Left renal cortex interstitium (tissue), 4 donors: ENCODE results near the gene CIB4. TPM values are rescaled to one million over a fixed set of nuclear protein-coding genes. Genes with fewer than 3 reads are reported as not detected.

Experiments used
- DNase-seq, 4 donors: peaks; one replicate each; pipeline ENCODE4 v3.0.0-alpha.2; 2013; ENCODE audit warnings: low read depth in 4 of 4, low spot score in 2 of 4, missing footprints in 1 of 4
- polyA plus RNA-seq, 4 donors: library from polyadenylated mRNA; unstranded; fragments of 120-200 nt; gene quantifications; one replicate each; pipeline ENCODE4 v1.2.1, GENCODE V29; 2013; ENCODE audit not compliant: insufficient read length in 4 of 4

Gene CIB4
- polyA plus RNA-seq, 4 donors: 0.33 to 0.81 (median 0.41) TPM; not detected in 1

DNA sequence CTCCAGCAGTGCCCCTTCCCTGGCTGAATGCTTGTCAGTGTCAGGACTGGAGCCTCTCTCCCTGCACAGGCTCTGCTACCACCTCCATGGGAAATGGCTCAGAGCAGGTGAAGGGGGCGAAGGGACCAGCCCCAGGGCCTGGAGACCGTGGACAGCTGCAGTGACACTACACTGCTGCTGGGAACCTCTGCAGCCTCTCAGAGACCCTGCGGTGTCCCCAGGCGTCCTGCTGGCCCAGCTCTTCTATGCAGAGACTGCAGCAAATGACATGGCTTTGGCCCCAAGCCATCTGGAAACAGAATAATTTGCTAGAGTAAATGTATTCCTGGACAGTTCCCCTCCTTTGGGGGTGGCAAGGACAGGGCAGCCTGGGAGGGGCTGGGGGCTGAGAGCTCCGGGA is 53.2 kb downstream of the CIB4 start:
- DNase-seq: no peak

DNA sequence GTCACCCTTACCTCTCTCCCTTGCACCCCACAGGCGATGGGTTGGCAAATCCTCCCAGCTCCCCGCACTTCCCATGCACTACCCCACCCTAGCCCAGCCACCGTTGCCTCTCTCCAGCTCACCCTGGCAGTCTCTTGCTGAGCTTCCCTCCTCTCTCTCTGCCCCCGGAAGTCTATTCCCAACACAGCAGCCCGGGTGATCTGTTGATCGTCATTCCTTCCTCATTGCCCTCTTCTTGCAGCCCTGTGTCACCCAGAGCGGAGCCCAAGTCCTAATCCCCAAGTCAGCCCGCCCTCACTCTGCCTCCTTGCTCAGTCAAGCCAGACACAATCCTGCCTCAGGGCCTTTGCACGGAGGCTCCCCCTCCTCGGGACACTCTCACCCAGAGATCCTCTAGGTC is 55.2 kb downstream of the CIB4 start:
- no peak for DNase-seq

DNA sequence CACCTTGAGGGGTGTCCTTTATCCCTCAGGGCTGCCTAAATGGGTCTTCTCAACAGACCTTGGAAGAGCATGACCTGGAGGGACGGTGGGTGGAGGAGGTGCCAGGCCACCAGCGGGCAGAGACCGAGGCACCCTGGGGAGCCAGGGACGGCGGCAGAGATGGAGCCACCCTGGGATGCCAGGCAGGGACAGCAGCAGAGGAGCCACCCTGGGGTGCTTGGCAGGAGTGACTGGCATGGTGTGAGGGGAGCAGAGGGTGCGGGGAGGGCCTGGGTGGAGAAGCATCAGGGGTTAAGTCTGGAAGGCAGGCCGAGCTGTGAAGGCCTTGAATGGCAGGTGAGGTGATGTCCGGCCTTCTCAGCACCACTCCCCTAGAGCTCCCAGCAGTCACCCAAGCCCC is 56.1 kb downstream of the CIB4 start:
- no peak for DNase-seq

DNA sequence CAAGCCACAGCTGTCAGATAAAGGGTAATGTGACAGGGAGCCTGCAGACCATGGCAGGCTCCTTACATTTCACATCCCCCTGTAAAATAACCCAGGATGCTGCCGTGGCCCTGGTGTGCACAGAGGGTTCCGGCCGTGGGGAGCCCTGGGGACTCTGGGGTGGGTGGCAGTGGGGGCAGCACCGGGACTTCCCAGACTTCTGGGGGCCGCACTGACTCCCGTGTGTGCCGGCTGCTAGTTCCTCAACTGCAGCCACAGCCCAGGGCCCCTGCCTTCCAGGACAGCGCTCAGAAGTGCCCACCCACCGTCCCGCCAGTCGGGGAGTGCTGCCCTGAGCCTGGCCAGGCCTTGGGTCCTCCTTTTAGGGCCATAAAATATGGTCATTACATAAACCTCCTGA is 56.5 kb downstream of the CIB4 start:
- DNase-seq: no peak

DNA sequence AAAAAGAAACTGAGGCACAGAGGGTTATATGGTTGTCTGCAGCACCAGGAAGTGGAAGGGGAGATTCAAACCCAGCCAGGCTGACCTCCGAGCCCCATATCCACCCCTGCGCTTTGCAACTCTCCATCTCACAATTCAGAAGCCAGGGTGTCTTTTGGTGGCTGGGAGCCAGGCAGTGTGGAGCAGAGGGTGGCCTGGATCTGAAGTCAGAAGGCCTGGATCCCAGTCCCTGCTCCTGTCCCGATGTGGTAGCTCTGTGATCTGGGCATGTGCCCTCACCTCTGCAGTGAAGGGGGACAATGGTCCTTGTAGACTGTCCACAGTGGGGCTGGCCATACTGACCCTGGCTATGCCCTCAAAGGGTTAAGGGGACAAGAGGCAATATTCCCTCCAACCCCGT is 57.0 kb downstream of the CIB4 start:
- no peak for DNase-seq

DNA sequence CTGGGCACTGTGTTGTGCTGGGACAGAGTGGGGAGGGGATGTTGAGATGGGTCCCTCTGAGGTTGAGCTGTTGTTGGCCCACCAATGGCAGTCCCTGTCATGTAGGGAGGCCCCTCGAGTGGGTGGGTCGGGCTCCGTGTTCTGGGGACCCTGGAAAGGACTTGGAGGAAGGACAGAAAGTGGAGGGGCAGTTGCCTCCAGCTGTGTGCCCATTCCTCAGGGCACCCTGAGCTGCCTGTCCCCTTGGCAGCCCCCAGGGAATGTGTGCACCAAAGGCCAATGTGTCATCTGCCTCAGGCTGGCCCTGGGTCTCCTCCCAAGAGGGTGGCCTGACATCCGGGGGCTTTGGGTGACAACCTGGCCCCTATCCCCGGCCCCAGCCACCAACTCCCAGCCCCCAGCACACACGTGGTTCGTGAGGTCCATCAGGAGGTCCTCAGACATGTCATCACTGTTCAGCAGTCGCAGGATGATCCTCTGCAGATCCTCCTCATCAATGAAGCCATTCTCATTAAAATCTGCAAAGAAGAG is 57.7 kb downstream of the CIB4 start:
- DNase-seq: no peak

DNA sequence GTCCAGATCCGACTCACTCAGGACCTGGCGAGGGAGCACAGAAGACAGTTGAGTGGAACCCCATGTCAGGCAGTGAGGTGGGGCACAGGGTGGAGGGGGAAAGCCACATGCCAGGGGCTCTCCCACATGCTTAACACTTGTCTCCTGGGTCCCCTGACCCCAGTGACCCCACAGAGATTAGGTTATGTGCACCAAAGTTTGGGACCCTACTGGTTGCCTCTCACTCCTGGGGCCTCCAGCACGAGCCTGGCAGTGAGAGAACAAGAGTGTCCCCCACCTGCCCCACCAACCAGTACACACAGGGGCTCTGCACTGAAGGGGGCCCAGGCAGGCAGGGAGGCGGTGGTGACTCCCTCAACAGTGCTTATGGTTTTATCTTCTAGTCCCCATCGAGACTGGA is 58.3 kb downstream of the CIB4 start:
- no peak for DNase-seq

DNA sequence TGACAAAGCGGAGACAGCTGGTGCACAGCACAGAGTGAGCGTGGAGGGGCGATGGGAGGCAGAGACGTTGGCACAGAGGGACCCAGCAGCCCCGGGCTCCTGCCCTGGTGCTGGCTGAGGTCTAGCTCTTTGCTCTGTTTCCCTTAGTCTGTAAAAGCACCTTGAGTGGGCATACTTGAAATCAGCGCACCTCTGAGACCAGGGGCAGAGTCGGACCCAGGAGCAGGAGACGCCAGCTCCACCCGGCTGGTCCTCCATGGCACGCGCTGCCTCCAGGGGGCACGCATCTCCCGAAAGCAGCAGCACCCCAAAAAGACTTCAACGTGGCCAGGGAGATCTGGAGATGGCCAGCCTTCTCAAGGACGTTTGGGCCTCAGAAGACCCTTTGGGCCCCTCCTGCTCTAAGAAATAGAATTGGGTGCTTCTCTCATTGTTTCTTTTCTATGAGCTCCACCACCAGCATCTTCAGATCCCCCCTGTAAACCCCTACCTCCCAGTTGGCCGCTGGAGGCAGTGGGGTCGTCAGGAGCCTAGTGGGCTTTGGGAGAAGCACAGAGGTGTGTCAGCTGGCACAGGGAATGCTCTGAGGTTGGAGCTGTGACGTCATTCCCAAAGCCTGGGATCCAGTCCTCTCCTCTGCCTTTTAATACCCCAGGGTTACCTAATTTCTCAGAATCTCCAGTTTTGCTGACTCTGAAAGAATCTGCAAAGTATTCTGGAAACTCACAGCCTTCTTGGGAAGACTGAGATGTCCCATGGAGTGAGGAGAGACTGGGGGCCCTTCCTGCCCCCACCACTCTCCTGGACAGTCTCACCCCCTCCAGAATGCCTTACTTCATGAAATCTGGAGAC is 58.9 kb downstream of the CIB4 start:
- no peak for DNase-seq

DNA sequence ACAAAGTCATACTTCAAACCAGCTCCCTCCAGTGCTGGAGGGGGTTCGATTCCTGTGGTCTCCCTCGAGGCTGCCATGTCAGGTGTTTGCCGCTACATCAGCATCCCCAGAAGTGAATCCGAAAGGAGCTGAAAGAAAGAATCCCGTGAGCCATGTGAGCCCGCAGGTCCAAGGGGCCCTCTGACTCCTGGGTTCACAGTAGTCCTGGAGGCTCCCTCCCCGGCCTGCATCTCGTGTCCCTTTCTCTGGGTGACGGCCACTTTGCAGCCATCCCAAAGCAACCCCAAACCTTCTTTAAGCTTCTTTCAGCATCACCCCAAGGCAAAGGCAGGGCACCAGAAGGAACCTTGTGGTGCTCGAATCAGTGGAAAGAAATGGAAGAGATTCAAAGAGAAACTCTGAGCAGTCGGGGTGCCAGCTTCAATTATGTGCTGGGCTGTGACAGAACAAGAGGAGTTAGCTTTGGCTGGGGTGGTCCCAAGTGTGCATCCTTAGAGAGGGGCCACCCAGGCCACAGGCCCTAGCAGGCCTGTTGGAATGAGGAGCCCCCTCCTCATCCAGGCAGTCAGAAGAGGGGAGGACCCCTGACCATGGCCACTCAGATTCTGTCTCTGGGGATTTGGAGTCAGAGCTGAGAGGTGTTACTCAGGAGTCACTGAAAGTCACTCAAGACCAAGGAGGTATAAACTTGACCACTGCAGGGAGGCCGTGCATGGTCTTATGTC is 59.7 kb downstream of the CIB4 start:
- no peak for DNase-seq

DNA sequence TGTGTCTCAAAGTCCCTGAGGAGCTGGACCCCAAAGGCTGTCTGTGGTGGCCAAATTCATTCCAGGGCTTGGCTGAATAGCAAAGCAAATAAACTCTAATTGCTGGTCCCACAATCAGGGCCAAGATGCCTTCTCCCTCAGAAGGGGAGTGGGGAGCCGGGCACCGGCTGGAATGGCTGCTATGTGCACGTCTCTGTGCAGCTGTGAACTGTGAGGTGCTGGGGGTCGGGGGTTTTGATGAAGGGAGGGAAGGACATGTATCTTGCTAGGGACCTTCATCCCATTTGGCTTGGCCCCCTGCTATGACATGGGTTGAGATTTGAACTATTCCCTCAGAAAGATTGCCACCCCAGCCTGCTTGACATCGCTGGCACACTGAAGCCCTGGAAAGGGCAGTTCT is 60.4 kb downstream of the CIB4 start:
- DNase-seq: no peak

DNA sequence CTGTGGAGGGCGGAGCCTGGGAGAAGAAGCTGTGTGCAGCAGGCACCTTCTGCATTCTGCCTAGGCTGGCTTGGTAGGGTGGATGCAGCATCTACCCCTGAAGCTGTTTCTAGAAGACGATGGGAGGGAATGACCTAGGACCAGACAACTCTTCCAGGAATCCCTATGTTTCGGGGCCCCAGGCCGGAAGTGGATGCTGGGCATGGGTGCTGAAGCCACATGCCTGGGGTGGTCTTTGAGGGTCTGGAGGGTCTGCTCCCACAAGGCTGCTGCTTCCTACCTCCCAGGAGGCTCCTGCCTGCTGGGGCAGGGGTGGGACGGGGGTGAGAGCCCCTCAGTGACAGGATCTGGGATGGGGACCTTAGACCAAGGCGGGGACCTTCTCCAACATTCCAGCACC is 61.0 kb downstream of the CIB4 start:
- no peak for DNase-seq

DNA sequence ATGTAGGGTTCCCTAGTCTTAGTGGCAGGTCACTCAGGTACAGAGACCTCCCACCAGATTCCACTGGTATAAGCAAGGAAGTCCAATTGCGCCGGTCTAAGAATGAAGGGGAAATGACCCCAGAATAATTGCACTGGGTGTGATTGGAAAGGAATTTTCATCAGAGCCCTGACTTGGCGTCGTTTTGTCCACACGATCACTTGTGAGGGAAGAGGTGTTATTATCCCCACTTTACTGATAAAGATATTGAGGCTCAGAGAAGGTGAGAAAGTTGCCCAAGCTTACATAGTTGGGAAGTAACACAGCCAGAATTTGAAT is 61.5 kb downstream of the CIB4 start:
- DNase-seq: no peak

DNA sequence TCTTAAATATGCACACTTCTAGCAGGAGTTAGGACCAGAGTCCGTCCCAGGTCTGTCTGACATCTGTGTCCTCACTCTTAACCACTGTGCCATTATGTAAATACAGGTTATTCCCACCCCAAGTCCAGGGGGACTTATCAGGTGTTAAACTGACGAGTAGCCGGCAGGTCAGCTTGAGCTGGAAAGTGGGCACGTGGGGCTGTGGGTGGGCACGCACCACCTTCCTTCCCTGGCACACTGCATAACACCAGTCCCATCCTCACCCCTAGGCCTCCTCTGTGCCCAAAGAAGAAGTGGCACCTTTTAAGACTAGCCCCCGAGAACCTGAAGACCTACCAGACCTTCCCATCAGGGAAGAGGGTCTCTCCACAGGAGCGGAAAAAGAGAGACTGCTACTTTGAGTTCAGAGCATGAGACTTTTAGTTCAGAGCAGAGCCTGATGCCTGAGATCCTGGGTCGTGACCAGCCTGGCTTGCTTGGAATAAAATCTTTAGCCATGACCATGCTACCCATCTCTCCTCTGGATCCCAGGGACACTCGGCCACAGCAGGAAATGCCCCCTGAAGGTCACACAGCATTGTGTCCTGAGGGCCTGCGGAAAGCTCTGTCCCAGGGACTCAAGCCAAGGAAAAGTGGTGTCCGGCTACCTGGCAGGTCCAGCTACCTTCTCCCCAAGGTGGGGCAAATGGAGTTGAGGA is 62.0 kb downstream of the CIB4 start:
- DNase-seq: no peak

DNA sequence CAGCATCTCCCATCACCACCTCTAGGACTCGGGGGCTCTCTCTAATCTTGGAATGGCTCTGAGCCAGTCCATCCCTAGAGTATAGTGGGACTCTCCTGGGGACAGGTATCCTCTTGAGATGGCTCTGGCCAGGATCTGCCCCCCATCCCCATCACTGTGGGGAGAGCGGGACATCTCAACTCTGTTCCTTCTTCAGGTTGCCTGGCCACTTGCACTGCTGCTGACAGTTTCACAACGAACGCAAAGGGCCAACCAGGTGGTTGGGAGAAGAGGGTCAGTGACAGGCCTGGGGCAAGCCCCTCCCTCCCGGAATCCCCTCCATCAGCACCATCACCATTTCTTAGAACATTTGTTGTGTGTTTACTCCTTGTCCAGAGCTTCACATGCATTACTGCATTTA is 62.6 kb downstream of the CIB4 start:
- DNase-seq: no peak

DNA sequence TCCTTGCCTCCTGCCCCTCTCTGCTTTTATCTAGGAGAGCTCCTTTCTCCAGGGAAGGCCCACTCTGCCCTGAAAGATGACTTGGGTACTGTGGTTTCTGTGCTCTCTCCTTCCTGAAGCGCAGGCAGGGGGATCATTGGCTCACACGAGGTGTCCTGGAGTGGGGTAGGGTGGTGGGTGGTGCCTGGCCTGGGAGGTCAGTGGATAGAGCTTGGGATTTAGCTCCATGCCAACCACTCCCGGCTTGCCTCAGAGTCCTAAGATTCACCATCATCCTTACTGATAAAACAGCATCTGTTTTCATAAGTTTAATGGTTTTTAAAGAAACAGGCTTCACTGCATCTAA is 63.1 kb downstream of the CIB4 start:
- no peak for DNase-seq

DNA sequence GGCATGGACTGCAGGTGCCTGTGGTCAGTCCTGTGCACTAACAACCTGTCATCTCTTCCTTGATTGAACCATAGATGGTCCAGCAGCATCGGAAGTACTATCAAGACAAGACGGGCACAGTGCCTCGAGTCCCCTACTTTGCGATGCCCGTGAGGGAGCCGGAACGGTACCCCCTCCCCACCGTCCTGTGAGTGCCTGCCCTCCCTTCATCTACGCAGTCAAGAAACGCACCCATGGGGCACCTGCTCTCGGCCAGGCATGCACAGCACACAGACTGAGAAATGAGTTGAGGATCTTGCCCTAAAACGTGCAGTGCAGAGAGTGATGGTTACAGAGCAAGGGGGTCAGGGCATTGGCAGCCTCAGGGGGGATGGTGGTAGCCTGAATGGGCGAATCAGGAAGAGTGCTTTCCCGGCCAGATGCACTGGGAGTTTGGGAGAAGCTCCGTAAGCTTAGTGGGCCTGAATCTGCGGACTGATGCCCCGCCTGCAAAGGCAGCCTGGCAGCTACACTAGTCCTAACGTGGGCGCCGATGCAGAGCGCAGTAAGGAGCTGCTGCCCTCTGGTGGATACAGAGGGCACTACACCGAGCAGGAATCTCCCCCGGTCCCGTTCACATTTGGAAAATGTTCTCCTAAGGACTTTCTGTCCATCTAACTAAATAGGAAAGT is 63.6 kb downstream of the CIB4 start:
- no peak for DNase-seq

DNA sequence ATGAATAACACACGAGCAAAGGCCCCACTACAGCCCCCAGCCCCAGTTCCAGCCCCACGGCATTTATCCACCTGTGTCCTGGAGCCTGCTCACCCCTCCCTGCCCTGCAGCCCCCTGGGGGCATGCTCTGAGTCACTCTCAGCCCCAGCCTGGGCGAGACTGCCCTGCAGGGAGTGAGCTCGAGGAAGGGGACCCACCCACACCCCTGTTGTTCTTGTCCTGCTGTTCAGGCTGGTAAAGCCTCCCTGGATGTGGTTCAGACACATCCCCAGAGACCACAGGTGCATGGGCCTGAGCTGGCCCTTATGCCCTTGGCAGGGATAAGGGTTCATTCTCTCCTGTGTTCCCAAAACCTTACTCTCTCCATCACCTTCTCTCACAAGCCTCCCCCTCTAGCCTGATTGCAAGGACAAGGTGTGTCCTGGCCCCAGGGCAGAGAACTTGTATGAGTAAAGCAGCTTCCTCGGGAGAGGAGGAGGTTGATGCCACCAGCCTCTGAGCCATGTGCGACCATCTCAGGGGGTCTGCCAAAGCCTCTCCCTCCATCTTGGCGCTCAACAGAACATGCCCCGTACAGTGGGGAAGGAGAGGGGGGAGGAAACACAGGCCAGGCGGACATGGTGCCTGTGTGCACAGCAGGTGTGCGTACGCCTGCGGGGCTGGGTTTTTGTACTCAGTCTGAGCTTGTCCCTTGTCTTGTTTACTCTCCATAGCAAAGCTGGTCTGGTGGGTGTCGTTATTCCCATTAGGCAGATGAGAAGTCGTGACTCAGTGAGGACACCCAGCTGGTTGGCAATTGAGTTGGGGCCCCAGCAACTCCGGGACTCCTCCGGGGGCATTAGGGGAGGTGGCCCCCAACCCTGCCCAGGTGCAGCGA is 64.4 kb downstream of the CIB4 start:
- no peak for DNase-seq

DNA sequence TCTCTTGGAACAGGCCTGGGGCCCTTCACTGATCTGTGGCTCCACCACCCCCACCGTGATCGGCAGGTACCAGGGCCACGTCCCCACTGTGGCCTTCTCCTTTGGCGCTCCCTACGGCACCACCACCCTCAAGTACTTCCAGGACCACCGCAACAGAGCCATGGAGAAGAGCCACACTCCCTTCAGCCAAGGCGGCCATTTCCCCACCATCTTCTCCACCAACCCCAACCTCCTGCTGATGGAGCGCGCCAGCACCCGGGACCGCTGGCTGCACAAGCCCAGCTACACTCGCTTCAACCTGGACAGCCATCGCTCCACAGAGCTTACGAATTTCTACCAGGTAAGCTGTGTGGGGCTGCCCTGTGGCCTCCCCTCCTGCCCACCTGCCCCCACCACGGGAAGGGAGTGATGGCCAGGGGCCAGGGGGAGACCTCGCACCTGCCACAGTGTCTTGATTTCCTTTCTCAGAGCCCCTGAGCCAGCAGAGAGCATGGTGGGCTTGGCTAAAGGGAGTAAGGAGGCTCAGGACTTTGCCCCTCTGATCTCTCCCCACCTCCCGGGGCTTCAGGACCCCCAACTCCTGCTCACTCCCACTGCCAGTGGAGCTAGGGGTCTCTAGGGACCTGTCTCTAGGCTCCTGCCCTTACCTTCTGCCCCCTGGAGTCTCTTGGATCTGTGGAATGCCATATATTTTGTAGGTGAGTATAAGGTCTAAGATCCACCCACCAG is 65.2 kb downstream of the CIB4 start:
- no peak for DNase-seq

DNA sequence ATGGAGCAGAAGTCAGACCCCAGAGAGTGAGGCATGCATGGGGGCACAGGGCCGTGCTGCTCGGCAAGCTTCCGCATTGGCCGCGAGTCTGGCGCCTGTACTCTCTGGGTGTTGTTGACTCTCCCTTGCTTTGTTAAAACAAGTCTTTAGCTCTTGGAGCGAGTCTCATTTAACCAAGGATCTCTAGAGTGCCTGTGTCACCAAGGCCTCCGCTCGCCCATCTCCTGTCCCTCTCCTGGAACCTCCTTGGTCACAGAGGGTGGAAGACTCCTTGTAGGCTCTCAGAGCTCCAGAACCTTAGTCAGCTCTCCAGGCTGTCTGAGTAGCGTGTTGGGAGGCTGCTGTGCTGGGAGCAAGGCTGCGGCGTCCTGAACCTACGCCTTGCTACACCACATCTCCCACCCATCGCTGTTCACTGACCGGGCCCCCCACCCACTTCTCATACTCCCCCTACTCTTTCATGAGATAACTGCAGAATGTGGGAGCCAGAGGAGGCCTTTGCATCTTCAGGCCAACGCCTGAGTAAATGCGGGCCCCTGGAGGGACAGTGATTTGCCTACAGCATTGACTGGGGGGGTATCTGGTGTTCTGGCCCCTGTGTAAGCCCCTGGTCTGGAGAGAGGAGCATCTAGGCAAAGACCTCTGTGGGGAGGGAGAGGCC is 66.1 kb downstream of the CIB4 start:
- DNase-seq: no peak
